Caco-2 (cell line): ENCODE results near the gene ASIC1. TPM values are rescaled to one million over a fixed set of nuclear protein-coding genes. Genes with fewer than 3 reads are reported as not detected.

Experiments
- BruUV-seq: library from RNA; stranded (reverse); fragments of 400-500 nt; replicated peaks from 2 replicates; lab custom pipeline; 2021; lab: Mats Ljungman, UMichigan
- CTCF ChIA-PET: fragments of 300-600 bp; sonication (Branson Sonifier 250); formaldehyde crosslinking; loops from one replicate; lab custom pipeline; 2022; ENCODE audit warnings: antibody characterized with exemption; lab: Charles Lee
- POLR2A ChIA-PET: fragments of 300-600 bp; sonication (Branson Sonifier 250); formaldehyde crosslinking; loops from one replicate; lab custom pipeline; 2022; ENCODE audit warnings: antibody characterized with exemption; lab: Charles Lee
- DNase-seq, 2 experiments: peaks; one replicate each; pipeline versions ENCODE4 v3.0.0 to v3.0.0-alpha.2; 2020 to 2022
- H3K27me3 ChIP-seq: replicated peaks from 2 replicates; pipeline ENCODE4 v1.6.0; 2011; ENCODE audit warnings: low read length; ENCODE audit not compliant: control insufficient read depth, insufficient read depth
- H3K36me3 ChIP-seq: 2 replicates; pipeline ENCODE4 v1.5.1; 2011; ENCODE audit warnings: low read length; ENCODE audit not compliant: control insufficient read depth, insufficient read depth
- H3K4me1 ChIP-seq: fragments of 250-450 bp; sonication (Bioruptor Pico); 2 replicates; pipeline ENCODE4 v1.5.1; 2020; ENCODE audit warnings: mild to moderate bottlenecking
- H3K4me3 ChIP-seq: 2 replicates; pipeline ENCODE4 v1.5.1; 2011; ENCODE audit warnings: low read depth, mild to moderate bottlenecking, control low read depth, low read length
- H3K9me3 ChIP-seq: fragments of 250-450 bp; sonication (Bioruptor Pico); 2 replicates; pipeline ENCODE4 v1.5.1; 2020; ENCODE audit warnings: mild to moderate bottlenecking, moderate library complexity
- H3K27ac Mint-ChIP-seq: one replicate; pipeline ENCODE4 v1.8.0; 2022; ENCODE audit warnings: mixed read lengths; ENCODE audit not compliant: unreplicated experiment
- H3K27me3 Mint-ChIP-seq: one replicate; pipeline ENCODE4 v1.8.0; 2022; ENCODE audit warnings: mixed read lengths; ENCODE audit not compliant: insufficient read depth, unreplicated experiment
- H3K36me3 Mint-ChIP-seq: one replicate; pipeline ENCODE4 v1.8.0; 2022; ENCODE audit warnings: mild to moderate bottlenecking, mixed read lengths; ENCODE audit not compliant: insufficient read depth, unreplicated experiment
- H3K4me1 Mint-ChIP-seq: one replicate; pipeline ENCODE4 v1.8.0; 2022; ENCODE audit warnings: low read depth, mixed read lengths; ENCODE audit not compliant: unreplicated experiment
- H3K4me3 Mint-ChIP-seq: one replicate; pipeline ENCODE4 v1.8.0; 2022; ENCODE audit warnings: mild to moderate bottlenecking, moderate library complexity, mixed read lengths; ENCODE audit not compliant: unreplicated experiment
- H3K9me3 Mint-ChIP-seq: one replicate; pipeline ENCODE4 v1.8.0; 2022; ENCODE audit warnings: mixed read lengths; ENCODE audit not compliant: unreplicated experiment
- intact Hi-C: fragments of 100-400 bp; cut with micrococcal nuclease; formaldehyde crosslinking; loops from one replicate; pipeline ENCODE4 v1.10.0; 2022; ENCODE audit not compliant: unreplicated experiment
- total RNA-seq: library from RNA; stranded (reverse); gene quantifications from 2 replicates; pipeline ENCODE4 v1.2.3, GENCODE V29; 2022
- TF ChIP-seq, protein P1 (sequence below), 2 experiments: fragments of 200-600 bp in 1 of 2; IDR thresholded peaks; 1 replicate in 1 of 2; 2 replicates in 1 of 2; pipeline versions ENCODE4 v1.5.1 to v1.8.0; 2011 to 2022; ENCODE audit warnings: antibody characterized with exemption in 1 of 2, control low read depth in 1 of 2, inconsistent platforms in 1 of 2, low read depth in 1 of 2, low read length in 1 of 2, mild to moderate bottlenecking in 1 of 2, moderate library complexity in 1 of 2; ENCODE audit not compliant: insufficient read depth in 1 of 2, severe bottlenecking in 1 of 2, unreplicated experiment in 1 of 2

The ASIC1 gene
- total RNA-seq, 1 experiment from 2014 or later = 17.8 TPM

DNA sequence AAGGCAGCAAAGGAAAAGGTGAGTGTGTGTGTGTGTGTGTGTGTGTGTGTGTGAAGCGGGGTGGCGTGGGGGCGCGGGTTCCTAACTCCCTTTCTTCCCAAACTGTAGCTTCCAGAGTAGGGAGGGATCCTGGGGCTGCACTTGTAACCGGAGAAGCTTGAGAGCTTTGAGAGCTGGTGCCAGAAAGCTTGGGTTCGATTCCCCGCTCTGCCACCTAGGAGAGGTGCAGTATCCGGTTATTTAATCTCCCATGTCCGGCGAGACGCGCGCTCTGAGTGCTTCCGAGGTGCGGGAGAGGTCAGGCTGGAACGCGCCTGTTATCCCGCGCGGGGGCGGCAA lies 24.9 kb upstream of the ASIC1 start:
- Mint-ChIP-seq H3K9me3 (no peaks in the 10 kb centered on the region), H3K27me3 (no peaks in the 10 kb centered on the region), H3K27ac (no peak overlapping the region), H3K36me3 (no peaks in the 10 kb centered on the region), H3K4me1 (peaks cover under 1% of the 10 kb centered on the region), H3K4me3 (no peak overlapping the region)
- Histone ChIP-seq H3K4me1 (no peaks in the 10 kb centered on the region), H3K27me3 (no peaks in the 10 kb centered on the region; the same call in 1 of the 2 replicates), H3K36me3 (no peaks in the 10 kb centered on the region), H3K4me3 (no peak overlapping the region), H3K9me3 (no peaks in the 10 kb centered on the region)
- CTCF ChIA-PET = no interaction called here
- peak in 1 of 2 experiments; percentile 26 for DNase-seq
- POLR2A ChIA-PET = no interaction called here
- intact Hi-C loops = no loop called here
- TF ChIP-seq, protein P1, sequence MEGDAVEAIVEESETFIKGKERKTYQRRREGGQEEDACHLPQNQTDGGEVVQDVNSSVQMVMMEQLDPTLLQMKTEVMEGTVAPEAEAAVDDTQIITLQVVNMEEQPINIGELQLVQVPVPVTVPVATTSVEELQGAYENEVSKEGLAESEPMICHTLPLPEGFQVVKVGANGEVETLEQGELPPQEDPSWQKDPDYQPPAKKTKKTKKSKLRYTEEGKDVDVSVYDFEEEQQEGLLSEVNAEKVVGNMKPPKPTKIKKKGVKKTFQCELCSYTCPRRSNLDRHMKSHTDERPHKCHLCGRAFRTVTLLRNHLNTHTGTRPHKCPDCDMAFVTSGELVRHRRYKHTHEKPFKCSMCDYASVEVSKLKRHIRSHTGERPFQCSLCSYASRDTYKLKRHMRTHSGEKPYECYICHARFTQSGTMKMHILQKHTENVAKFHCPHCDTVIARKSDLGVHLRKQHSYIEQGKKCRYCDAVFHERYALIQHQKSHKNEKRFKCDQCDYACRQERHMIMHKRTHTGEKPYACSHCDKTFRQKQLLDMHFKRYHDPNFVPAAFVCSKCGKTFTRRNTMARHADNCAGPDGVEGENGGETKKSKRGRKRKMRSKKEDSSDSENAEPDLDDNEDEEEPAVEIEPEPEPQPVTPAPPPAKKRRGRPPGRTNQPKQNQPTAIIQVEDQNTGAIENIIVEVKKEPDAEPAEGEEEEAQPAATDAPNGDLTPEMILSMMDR (IDR thresholded peaks at IDR 0.05; ENCODE audit: insufficient read depth in 1 of 2, low read depth in 1 of 2, low read length in 1 of 2, severe bottlenecking in 1 of 2, unreplicated experiment in 1 of 2) = no peak
- BruUV-seq = no TSS peak

DNA sequence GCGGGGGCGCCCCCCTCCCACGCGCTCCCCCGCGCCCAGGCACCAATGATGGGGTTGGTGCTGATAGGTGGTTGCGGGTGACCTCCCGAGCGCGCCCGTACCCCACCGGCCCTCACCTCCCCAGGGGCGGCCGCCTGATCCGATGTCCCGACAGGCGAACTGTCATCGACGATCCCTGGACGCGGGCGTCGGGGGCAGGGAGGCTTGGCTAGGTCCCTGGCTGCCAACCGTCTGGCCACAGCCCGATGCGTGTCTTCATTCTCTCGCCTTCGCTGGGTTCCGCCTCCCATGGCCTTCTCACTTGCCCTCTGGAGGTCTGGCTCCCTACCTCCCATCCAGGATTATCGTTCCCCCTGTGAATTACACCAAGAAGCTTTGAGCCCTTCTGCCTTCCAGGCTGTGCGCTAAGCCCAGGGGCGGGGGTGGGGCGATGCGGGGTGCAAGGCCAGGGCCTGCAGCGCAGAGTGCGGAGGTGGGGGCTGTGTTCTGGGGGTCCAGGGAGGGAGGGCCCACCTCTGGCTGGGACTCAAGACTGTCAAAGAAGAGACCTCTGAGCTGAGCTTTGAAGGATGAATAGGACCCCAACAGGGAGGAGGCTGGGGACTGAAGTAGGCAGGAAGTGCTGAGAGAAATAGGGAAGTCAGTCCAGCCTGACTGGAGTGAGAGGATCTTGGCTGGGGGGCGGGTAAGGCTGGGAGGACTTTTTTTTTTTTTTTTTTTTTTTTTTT lies 24.4 kb upstream of the ASIC1 start:
- TF ChIP-seq, protein P1 (IDR thresholded peaks at IDR 0.05; ENCODE audit: insufficient read depth in 1 of 2, low read depth in 1 of 2, low read length in 1 of 2, severe bottlenecking in 1 of 2, unreplicated experiment in 1 of 2) = no peak
- no peaks in the 10 kb centered on the region for H3K36me3 ChIP-seq
- ChIA-PET POLR2A (no interaction called here), CTCF (interaction anchor here (0.9 kb wide), 1 partner anchor 23 kb away, joined by 3 read pairs; no protein-coding TSS in a partner anchor)
- no TSS peak for BruUV-seq
- intact Hi-C loops = no loop called here
- no peaks in the 10 kb centered on the region; the same call in 1 of the 2 replicates for H3K27me3 ChIP-seq
- H3K9me3 Mint-ChIP-seq = no peaks in the 10 kb centered on the region
- no peaks in the 10 kb centered on the region for H3K9me3 ChIP-seq
- no peaks in the 10 kb centered on the region for H3K27me3 Mint-ChIP-seq
- no peak overlapping the region for H3K4me3 ChIP-seq
- H3K4me3 Mint-ChIP-seq = no peak overlapping the region
- H3K4me1 Mint-ChIP-seq = no peaks in the 10 kb centered on the region
- H3K4me1 ChIP-seq = no peaks in the 10 kb centered on the region
- DNase-seq = peak in 1 of 2 experiments; percentile 36
- no peak overlapping the region for H3K27ac Mint-ChIP-seq
- H3K36me3 Mint-ChIP-seq = no peaks in the 10 kb centered on the region

DNA sequence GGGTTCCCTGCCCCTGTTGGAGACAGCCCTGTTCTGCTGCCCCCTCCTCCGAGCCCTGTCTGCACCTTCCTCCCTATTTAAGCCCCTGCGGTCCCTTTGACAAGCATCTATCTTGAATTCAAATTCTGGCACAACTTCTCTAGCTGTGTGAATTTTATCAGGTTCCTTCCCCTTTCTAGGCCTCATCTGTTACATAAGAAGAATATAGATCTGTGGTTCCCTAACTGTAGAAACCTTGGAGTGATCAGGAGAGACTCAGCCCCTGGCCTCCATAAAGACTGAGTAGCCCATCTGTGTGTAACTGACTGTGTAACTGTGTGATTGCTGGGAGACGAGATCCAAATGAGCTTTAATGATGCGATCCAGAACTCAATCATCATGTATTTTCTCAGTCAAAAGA lies 19.1 kb upstream of the ASIC1 start:
- Mint-ChIP-seq H3K9me3 (no peaks in the 10 kb centered on the region), H3K36me3 (no peaks in the 10 kb centered on the region), H3K27ac (no peak overlapping the region), H3K4me3 (no peak overlapping the region), H3K27me3 (no peaks in the 10 kb centered on the region), H3K4me1 (peaks cover 11% of the 10 kb centered on the region)
- Histone ChIP-seq H3K27me3 (no peaks in the 10 kb centered on the region), H3K4me1 (peaks cover 9% of the 10 kb centered on the region), H3K9me3 (no peaks in the 10 kb centered on the region), H3K36me3 (no peaks in the 10 kb centered on the region), H3K4me3 (no peak overlapping the region)
- peak in 1 of 2 experiments; percentile 6 for DNase-seq
- no TSS peak for BruUV-seq
- TF ChIP-seq, protein P1 (IDR thresholded peaks at IDR 0.05; ENCODE audit: insufficient read depth in 1 of 2, low read depth in 1 of 2, low read length in 1 of 2, severe bottlenecking in 1 of 2, unreplicated experiment in 1 of 2) = no peak
- intact Hi-C loops = no loop called here
- ChIA-PET POLR2A (no interaction called here), CTCF (interaction anchor here (0.7 to 6.2 kb wide), 7 partner anchors 12 to 436 kb away, joined by 3 to 93 read pairs (median 7); no protein-coding TSS in a partner anchor)
